Measurements from ENCODE around the gene AP3D1. TPM values are rescaled to one million over a fixed set of nuclear protein-coding genes. Genes with fewer than 3 reads are reported as not detected.
A peak's percentile ranks its signal among the peaks of the same experiment; 100 is the strongest.

Gene AP3D1
- total RNA-seq, 2 donors from 2014 or later = 105 to 137 TPM

DNA sequence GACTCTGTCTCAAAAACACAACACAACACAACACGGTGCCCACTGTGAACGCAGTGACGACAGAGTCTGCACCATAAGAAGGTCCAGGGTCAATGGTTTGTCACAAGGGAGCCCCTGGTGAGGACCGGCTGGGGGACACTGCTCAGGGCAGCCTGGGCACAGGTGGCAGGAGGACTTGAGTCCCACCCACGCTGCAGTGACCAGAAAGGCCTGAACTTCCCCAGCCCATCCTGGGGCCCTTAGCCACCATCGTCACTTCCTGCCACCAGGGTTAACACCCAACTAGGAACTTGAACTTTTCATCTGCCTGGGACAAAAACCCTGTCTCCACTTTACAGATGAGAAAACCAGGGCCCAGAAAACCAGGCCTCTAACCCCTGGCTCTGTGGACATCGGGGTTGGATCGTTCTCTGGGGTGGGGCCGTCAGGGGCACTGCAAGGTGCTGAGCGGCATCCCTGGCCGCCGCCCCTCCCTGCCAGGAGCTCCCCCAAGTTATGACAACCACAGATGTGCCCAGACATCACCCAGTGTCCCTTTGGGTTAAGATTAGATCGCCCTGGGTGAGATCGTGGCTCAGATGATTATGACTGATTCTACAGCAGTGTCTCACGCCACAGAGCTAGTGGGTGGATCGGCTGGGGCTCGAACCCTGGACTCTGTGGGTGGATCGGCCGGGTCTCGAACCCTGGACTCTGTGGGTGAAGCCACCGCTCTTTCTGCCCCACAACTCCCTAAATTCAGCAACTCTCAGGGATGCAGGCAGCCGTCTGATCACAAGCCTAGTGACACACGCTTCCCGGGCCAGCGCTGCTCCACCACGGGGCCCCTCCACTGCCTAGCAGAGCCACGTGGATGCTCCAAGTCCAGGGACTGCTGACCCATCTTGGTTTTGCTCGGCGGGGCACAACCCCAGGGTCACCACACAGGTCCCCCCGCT, 69.2 kb downstream of the AP3D1 start:
- TF ChIP-seq, protein P1, sequence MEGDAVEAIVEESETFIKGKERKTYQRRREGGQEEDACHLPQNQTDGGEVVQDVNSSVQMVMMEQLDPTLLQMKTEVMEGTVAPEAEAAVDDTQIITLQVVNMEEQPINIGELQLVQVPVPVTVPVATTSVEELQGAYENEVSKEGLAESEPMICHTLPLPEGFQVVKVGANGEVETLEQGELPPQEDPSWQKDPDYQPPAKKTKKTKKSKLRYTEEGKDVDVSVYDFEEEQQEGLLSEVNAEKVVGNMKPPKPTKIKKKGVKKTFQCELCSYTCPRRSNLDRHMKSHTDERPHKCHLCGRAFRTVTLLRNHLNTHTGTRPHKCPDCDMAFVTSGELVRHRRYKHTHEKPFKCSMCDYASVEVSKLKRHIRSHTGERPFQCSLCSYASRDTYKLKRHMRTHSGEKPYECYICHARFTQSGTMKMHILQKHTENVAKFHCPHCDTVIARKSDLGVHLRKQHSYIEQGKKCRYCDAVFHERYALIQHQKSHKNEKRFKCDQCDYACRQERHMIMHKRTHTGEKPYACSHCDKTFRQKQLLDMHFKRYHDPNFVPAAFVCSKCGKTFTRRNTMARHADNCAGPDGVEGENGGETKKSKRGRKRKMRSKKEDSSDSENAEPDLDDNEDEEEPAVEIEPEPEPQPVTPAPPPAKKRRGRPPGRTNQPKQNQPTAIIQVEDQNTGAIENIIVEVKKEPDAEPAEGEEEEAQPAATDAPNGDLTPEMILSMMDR (IDR thresholded peaks at IDR 0.05) = no peak
- DNase-seq = no peak

GRCh38 chr19:2080336-2080988, 70.9 kb downstream of the AP3D1 start:
- TF ChIP-seq, protein P1 (IDR thresholded peaks at IDR 0.05) = no peak
- H3K27ac ChIP-seq = no peak overlapping the region
- no peaks in the 10 kb centered on the region for H3K4me1 ChIP-seq
- no peak overlapping the region for H3K9ac ChIP-seq (ENCODE audit: low read depth in 2 of 2, low read length in 2 of 2)
- H3K9me3 ChIP-seq = no peaks in the 10 kb centered on the region
- intact Hi-C loops (cut with DNase I) = no loop called here
- peaks cover 35% of the 10 kb centered on the region for H3K36me3 ChIP-seq
- no peaks in the 10 kb centered on the region for H3K27me3 ChIP-seq
- DNase-seq = no peak
- no peak overlapping the region for H3K4me3 ChIP-seq

More for the DNA sequence above, 69.2 kb downstream of the AP3D1 start:
- H3K4me1 ChIP-seq = no peaks in the 10 kb centered on the region
- H3K9me3 ChIP-seq = no peaks in the 10 kb centered on the region
- peak overlapping the region; percentile 82 for H3K27ac ChIP-seq
- H3K9ac ChIP-seq (ENCODE audit: low read depth in 2 of 2, low read length in 2 of 2) = peak overlapping the region; percentile 53 to 59
- H3K27me3 ChIP-seq = no peaks in the 10 kb centered on the region
- H3K4me3 ChIP-seq = peak overlapping the region; percentile 39
- peaks cover 23% of the 10 kb centered on the region for H3K36me3 ChIP-seq
- intact Hi-C loops (cut with DNase I) = no loop called here

GRCh38 chr19:2079865-2080301, 71.5 kb downstream of the AP3D1 start:
- no peak overlapping the region for H3K27ac ChIP-seq
- H3K4me3 ChIP-seq = no peak overlapping the region
- no peaks in the 10 kb centered on the region for H3K27me3 ChIP-seq
- no peak overlapping the region for H3K9ac ChIP-seq (ENCODE audit: low read depth in 2 of 2, low read length in 2 of 2)
- H3K36me3 ChIP-seq = peaks cover 35% of the 10 kb centered on the region
- no peaks in the 10 kb centered on the region for H3K9me3 ChIP-seq
- H3K4me1 ChIP-seq = no peaks in the 10 kb centered on the region
- TF ChIP-seq, protein P1 (IDR thresholded peaks at IDR 0.05) = no peak
- no peak for DNase-seq
- intact Hi-C loops (cut with DNase I) = loop anchor here (10.0 kb wide), 1 partner anchor 145 kb away; no protein-coding TSS in a partner anchor

- Histone ChIP-seq H3K4me1 (no peaks in the 10 kb centered on the region), H3K27me3 (no peaks in the 10 kb centered on the region), H3K9ac (ENCODE audit: low read depth in 2 of 2, low read length in 2 of 2) (no peak overlapping the region), H3K27ac (no peak overlapping the region), H3K9me3 (no peaks in the 10 kb centered on the region), H3K4me3 (no peak overlapping the region), H3K36me3 (peaks cover 35% of the 10 kb centered on the region)
- DNase-seq = no peak
- intact Hi-C loops (cut with DNase I) = loop anchor here (10.0 kb wide), 1 partner anchor 144 kb away; no protein-coding TSS in a partner anchor
- TF ChIP-seq, protein P1 (IDR thresholded peaks at IDR 0.05) = no peak
Measured at GRCh38 chr19:2079076-2079864, 72.1 kb downstream of the AP3D1 start.

All from colonic mucosa (tissue), 4 donors.